GM20000 (cell line): ENCODE data around the gene MEG3.

Experiments
- DNase-seq: peaks from one replicate; pipeline ENCODE4 v3.0.0; 2012; ENCODE audit warnings: low spot score
- CTCF ChIP-seq: IDR thresholded peaks from 2 replicates; pipeline ENCODE4 v1.5.1; 2012; ENCODE audit warnings: mild to moderate bottlenecking, control low read depth; ENCODE audit errors: extremely low read depth, missing control alignments

MEG3 gene

GRCh38 chr14:100855256-100855930 lies 29.5 kb downstream of the MEG3 start:
- no peak for DNase-seq
- TF ChIP-seq CTCF, result no peak

- TF ChIP-seq CTCF, result no peak
- no peak for DNase-seq
Observed at GRCh38 chr14:100856056-100856950, 30.4 kb downstream of the MEG3 start.

GRCh38 chr14:100857233-100857922 lies 31.5 kb downstream of the MEG3 start:
- DNase-seq, result no peak

GRCh38 chr14:100857923-100858837 lies 32.3 kb downstream of the MEG3 start:
- DNase-seq, result no peak

More at GRCh38 chr14:100857233-100857922, 31.5 kb downstream of the MEG3 start:
- no peak for TF ChIP-seq CTCF

GRCh38 chr14:100858838-100859220 lies 32.9 kb downstream of the MEG3 start:
- DNase-seq, result no peak
- no peak for TF ChIP-seq CTCF

More at GRCh38 chr14:100857923-100858837, 32.3 kb downstream of the MEG3 start:
- TF ChIP-seq CTCF, result no peak

GRCh38 chr14:100859781-100860180 lies 33.9 kb downstream of the MEG3 start:
- TF ChIP-seq CTCF, result no peak
- no peak for DNase-seq
